Measurements from ENCODE around the gene CCDC149. TPM values are rescaled to one million over a fixed set of nuclear protein-coding genes. Genes with fewer than 3 reads are reported as not detected.

Gene CCDC149
- 12.7 and 15.4 TPM in 2 replicates for total RNA-seq (2022)
- Bru-seq, nascent RNA: percentile 53 among the genes with signal in this experiment
- percentile 47 among the genes with signal in this experiment for BruChase-seq, experiment 1, labeled RNA remaining after a 6-hour chase
- percentile 53 among the genes with signal in this experiment for BruChase-seq, experiment 2, labeled RNA remaining after a 2-hour chase
- long read RNA-seq, transcript CCDC149-204 (12 exons, 3,869 nt): major isoform, 14 of 22 reads
- long read RNA-seq, partial matches to known transcripts: 1 of 22 reads
- long read RNA-seq, other reads (novel, unspliced or antisense): 7 of 22 reads

GRCh38 chr4:24912252-24913118 lies at the start of gene CCDC149:
TSS of gene CCDC149 (minus strand) at chr4:24913042. CDS start at chr4:24912864, 178 bp downstream.
- POLR2A ChIA-PET: interaction anchor here (1.0 kb wide), 1 partner anchor 30 kb away, joined by 3 read pairs; no protein-coding TSS in a partner anchor
- H3K27ac Mint-ChIP-seq (ENCODE audit: low read depth, unreplicated experiment): peak within 1 kb of the TSS; percentile 70
- H3K27me3 Mint-ChIP-seq (ENCODE audit: insufficient read depth, unreplicated experiment): no peaks in the 10 kb centered on the region
- no TSS peak for BruUV-seq (replicated peaks)
- H3K4me1 Mint-ChIP-seq (ENCODE audit: insufficient read depth, unreplicated experiment): peaks cover 6% of the 10 kb centered on the region
- DNase-seq (ENCODE audit: unreplicated experiment): peak; percentile 84
- CTCF ChIA-PET: interaction anchor here (0.6 kb wide), 1 partner anchor 440 kb away, joined by 4 read pairs; no protein-coding TSS in a partner anchor
- peak within 1 kb of the TSS; percentile 73 for H3K4me3 Mint-ChIP-seq (ENCODE audit: unreplicated experiment)
- intact Hi-C loops (cut with micrococcal nuclease): no loop called here
- peaks cover 10% of the 10 kb centered on the region for H3K36me3 Mint-ChIP-seq (ENCODE audit: insufficient read depth, unreplicated experiment)
- peaks cover 8% of the 10 kb centered on the region for H3K9me3 Mint-ChIP-seq (ENCODE audit: unreplicated experiment)
- TF ChIP-seq, protein P1, sequence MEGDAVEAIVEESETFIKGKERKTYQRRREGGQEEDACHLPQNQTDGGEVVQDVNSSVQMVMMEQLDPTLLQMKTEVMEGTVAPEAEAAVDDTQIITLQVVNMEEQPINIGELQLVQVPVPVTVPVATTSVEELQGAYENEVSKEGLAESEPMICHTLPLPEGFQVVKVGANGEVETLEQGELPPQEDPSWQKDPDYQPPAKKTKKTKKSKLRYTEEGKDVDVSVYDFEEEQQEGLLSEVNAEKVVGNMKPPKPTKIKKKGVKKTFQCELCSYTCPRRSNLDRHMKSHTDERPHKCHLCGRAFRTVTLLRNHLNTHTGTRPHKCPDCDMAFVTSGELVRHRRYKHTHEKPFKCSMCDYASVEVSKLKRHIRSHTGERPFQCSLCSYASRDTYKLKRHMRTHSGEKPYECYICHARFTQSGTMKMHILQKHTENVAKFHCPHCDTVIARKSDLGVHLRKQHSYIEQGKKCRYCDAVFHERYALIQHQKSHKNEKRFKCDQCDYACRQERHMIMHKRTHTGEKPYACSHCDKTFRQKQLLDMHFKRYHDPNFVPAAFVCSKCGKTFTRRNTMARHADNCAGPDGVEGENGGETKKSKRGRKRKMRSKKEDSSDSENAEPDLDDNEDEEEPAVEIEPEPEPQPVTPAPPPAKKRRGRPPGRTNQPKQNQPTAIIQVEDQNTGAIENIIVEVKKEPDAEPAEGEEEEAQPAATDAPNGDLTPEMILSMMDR (IDR thresholded peaks at IDR 0.05; ENCODE audit: unreplicated experiment): no peak

DNA sequence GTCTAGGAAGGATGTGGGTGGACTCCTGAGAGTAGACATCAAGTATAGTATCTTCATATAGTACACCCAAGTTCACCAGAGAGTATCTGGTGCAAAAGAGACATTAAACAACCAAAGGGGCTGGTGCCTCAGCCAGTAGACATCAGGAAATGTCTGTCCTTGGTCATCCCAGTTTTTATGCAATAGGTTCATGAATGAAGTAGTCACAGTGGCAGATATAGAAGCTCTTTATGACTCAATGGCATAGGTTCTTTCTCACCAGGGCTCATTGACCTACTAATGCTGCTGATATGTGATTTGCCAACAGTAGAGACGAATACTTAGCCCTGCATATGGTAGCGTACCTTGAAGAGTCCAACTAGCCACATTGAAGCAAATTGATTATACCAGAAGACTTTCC lies 45.0 kb upstream of the CCDC149 start:
- intact Hi-C loops (cut with micrococcal nuclease): no loop called here

DNA sequence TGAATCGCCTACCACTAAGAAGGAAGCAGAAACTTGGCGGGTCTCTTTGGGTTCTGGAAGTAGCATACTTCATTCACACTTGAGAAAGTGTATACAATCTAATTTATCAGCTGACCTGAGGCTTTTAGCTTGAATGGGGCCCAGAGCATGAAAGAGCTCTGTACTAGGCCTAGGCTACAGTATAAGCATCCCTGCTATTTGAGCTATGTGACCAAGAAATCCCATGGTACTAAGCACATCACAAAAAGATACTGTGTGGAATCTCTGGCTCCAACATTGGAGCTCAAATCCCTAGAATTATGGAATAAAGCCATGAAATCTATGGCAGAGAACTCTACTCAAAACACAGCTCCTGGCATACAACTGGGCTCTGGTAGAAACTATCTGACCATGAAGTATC lies 43.9 kb upstream of the CCDC149 start:
- no peaks in the 10 kb centered on the region for H3K27me3 Mint-ChIP-seq (ENCODE audit: insufficient read depth, unreplicated experiment)
- no peak overlapping the region for H3K4me3 Mint-ChIP-seq (ENCODE audit: unreplicated experiment)
- no peaks in the 10 kb centered on the region for H3K36me3 Mint-ChIP-seq (ENCODE audit: insufficient read depth, unreplicated experiment)
- no peak for DNase-seq (ENCODE audit: unreplicated experiment)
- H3K4me1 Mint-ChIP-seq (ENCODE audit: insufficient read depth, unreplicated experiment): no peaks in the 10 kb centered on the region
- H3K27ac Mint-ChIP-seq (ENCODE audit: low read depth, unreplicated experiment): no peak overlapping the region
- intact Hi-C loops (cut with micrococcal nuclease): no loop called here
- TF ChIP-seq, protein P1 (IDR thresholded peaks at IDR 0.05; ENCODE audit: unreplicated experiment): no peak
- POLR2A ChIA-PET: no interaction called here
- BruUV-seq (replicated peaks): no TSS peak
- H3K9me3 Mint-ChIP-seq (ENCODE audit: unreplicated experiment): no peaks in the 10 kb centered on the region
- CTCF ChIA-PET: interaction anchor here (0.7 to 1.8 kb wide), 5 partner anchors 10 to 434 kb away, joined by 3 to 6 read pairs (median 3); no protein-coding TSS in a partner anchor

More for the DNA sequence above, 45.0 kb upstream of the CCDC149 start:
- Mint-ChIP-seq H3K9me3 (ENCODE audit: unreplicated experiment) (no peaks in the 10 kb centered on the region), H3K4me1 (ENCODE audit: insufficient read depth, unreplicated experiment) (no peaks in the 10 kb centered on the region), H3K27me3 (ENCODE audit: insufficient read depth, unreplicated experiment) (no peaks in the 10 kb centered on the region), H3K36me3 (ENCODE audit: insufficient read depth, unreplicated experiment) (no peaks in the 10 kb centered on the region), H3K4me3 (ENCODE audit: unreplicated experiment) (no peak overlapping the region), H3K27ac (ENCODE audit: low read depth, unreplicated experiment) (no peak overlapping the region)
- no peak for DNase-seq (ENCODE audit: unreplicated experiment)
- CTCF ChIA-PET: interaction anchor here (0.5 to 1.8 kb wide), 2 partner anchors 23 to 179 kb away, joined by 3 to 6 read pairs; no protein-coding TSS in a partner anchor
- no TSS peak for BruUV-seq (replicated peaks)
- POLR2A ChIA-PET: no interaction called here
- TF ChIP-seq, protein P1 (IDR thresholded peaks at IDR 0.05; ENCODE audit: unreplicated experiment): no peak

DNA sequence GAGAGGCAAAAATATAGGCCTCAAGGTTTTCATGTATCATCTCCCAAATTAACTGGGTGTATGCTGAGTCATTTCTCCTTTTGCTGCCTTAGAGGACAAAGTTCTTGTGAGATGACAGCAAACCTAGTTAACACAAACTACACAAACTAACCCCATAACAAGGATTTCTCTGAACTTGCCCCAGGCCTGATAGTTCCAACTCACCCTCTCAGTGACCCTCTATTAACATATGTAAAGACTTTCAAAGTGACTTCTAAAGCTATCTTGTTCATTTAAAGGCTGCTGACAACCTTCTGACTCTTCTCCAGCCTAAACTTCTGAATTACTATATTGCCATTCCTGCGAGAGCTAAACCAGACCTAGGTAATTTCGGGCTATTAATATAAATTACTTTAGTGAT lies 43.2 kb upstream of the CCDC149 start:
- H3K27ac Mint-ChIP-seq (ENCODE audit: low read depth, unreplicated experiment): no peak overlapping the region
- H3K9me3 Mint-ChIP-seq (ENCODE audit: unreplicated experiment): no peaks in the 10 kb centered on the region
- intact Hi-C loops (cut with micrococcal nuclease): no loop called here
- no peaks in the 10 kb centered on the region for H3K4me1 Mint-ChIP-seq (ENCODE audit: insufficient read depth, unreplicated experiment)
- no peaks in the 10 kb centered on the region for H3K27me3 Mint-ChIP-seq (ENCODE audit: insufficient read depth, unreplicated experiment)
- no peak for DNase-seq (ENCODE audit: unreplicated experiment)
- CTCF ChIA-PET: interaction anchor here (0.7 to 1.8 kb wide), 4 partner anchors 9 to 24 kb away, joined by 3 to 6 read pairs (median 3); no protein-coding TSS in a partner anchor
- BruUV-seq (replicated peaks): no TSS peak
- H3K4me3 Mint-ChIP-seq (ENCODE audit: unreplicated experiment): no peak overlapping the region
- H3K36me3 Mint-ChIP-seq (ENCODE audit: insufficient read depth, unreplicated experiment): no peaks in the 10 kb centered on the region
- TF ChIP-seq, protein P1 (IDR thresholded peaks at IDR 0.05; ENCODE audit: unreplicated experiment): no peak
- POLR2A ChIA-PET: no interaction called here

All from MCF 10A (cell line).